HEK293 (cell line): ENCODE measurements around the gene MYO1G.

ENCODE experiments used
- REPIN1 ChIP-seq: fragments of 450-650 bp; formaldehyde crosslinking; IDR thresholded peaks from 2 replicates; pipeline ENCODE4 v1.5.1; 2017; ENCODE audit warnings: missing biosample characterization, missing genetic modification characterization, low read depth
- ZNF292 ChIP-seq: fragments of 450-650 bp; formaldehyde crosslinking; IDR thresholded peaks from 2 replicates; pipeline ENCODE4 v1.5.1; 2016; ENCODE audit warnings: low read depth, missing biosample characterization, missing genetic modification characterization, borderline replicate concordance

DNA sequence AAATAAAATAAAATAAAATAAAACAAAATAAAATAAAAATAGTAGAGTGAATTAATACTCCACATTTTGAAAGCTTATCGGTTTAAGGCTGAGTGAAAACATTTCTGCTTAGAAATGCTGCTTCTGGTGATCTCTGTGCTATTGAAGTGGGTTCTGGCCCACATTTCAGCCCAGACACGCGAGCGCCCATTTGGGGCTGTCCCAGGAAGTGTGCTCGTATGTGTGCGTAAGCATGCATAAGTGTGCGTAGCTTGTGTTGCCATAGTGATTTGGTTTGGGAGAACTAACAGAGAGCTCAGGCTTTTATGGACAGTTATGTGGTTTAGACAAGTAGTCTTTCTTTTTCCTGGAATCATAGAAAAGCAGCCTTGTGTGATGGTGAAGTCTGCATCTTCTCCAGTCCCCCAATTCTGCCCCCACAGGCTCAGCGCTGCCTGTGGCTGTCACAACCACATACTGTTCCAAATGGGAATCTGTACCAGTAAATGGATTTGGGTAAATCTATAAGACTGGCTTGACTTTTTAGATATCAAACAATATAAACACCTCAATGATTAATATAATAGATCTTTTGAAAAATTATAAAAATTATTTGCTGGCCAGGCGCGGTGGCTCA, 63.7 kb downstream of the MYO1G start:
- TF ChIP-seq ZNF292 = no peak
- no peak for TF ChIP-seq REPIN1 (tag by site-specific recombination)
